PC-3 (cell line): ENCODE measurements around the gene ZNF496. TPM values are rescaled to one million over a fixed set of nuclear protein-coding genes. Genes with fewer than 3 reads are reported as not detected.
"Not testable (repeated sequence)": the region's sequence is repeated elsewhere in the genome, so short reads cannot be mapped to it uniquely, and the experiment has no call there.

Experiments used
- ATAC-seq: fragments of 200-7000 bp; cut with Tn5 transposase; 2 replicates; pipeline ENCODE4 v1.9.1; 2020; ENCODE audit warnings: mild to moderate bottlenecking, moderate library complexity
- BruUV-seq: library from RNA; stranded (reverse); fragments of 400-500 nt; replicated peaks from 2 replicates; lab custom pipeline; 2021; lab: Mats Ljungman, UMichigan
- CTCF ChIA-PET: fragments of 300-600 bp; sonication (Branson Sonifier 250); formaldehyde crosslinking; loops from one replicate; lab custom pipeline; 2022; ENCODE audit warnings: antibody characterized with exemption; lab: Charles Lee
- POLR2A ChIA-PET: fragments of 300-600 bp; sonication (Branson Sonifier 250); formaldehyde crosslinking; loops from one replicate; lab custom pipeline; 2022; ENCODE audit warnings: antibody characterized with exemption; ENCODE audit not compliant: unreplicated experiment; lab: Charles Lee
- DNase-seq: peaks from one replicate; pipeline ENCODE4 v3.0.0-alpha.2; 2015
- H2AFZ ChIP-seq: fragments of 300-600 bp; sonication (generic); 2 replicates; pipeline ENCODE4 v1.6.0; 2016; ENCODE audit warnings: antibody characterized with exemption, low read length
- H3F3A ChIP-seq: fragments of 300-600 bp; sonication (generic); one replicate; pipeline ENCODE4 v1.6.0; 2017; ENCODE audit warnings: antibody characterized with exemption, low read length, control low read depth, mild to moderate bottlenecking; ENCODE audit not compliant: unreplicated experiment
- H3K27ac ChIP-seq: fragments of 300-600 bp; sonication (generic); 2 replicates; pipeline ENCODE4 v1.5.1; 2016; ENCODE audit warnings: mild to moderate bottlenecking, low read length
- H3K27me3 ChIP-seq: fragments of 300-600 bp; sonication (generic); 2 replicates; pipeline ENCODE4 v1.6.1; 2016; ENCODE audit warnings: low read length, mixed read lengths
- H3K36me3 ChIP-seq: fragments of 300-600 bp; sonication (generic); 2 replicates; pipeline ENCODE4 v1.6.1; 2016; ENCODE audit warnings: low read depth, mixed run types, low read length, mixed read lengths
- H3K4me1 ChIP-seq: fragments of 300-600 bp; sonication (generic); 2 replicates; pipeline ENCODE4 v1.5.1; 2016; ENCODE audit warnings: low read length; ENCODE audit not compliant: insufficient read depth
- H3K4me2 ChIP-seq: fragments of 300-600 bp; sonication (generic); 2 replicates; pipeline ENCODE4 v1.6.0; 2016; ENCODE audit warnings: low read length
- H3K4me3 ChIP-seq: fragments of 300-600 bp; sonication (generic); 2 replicates; pipeline ENCODE4 v1.5.1; 2016; ENCODE audit warnings: mild to moderate bottlenecking, low read length, mixed read lengths
- H3K79me2 ChIP-seq: fragments of 300-600 bp; sonication (generic); 2 replicates; pipeline ENCODE4 v1.6.1; 2017; ENCODE audit warnings: low read length, mixed read lengths
- H3K9ac ChIP-seq: fragments of 300-600 bp; sonication (generic); 2 replicates; pipeline ENCODE4 v1.6.0; 2016; ENCODE audit warnings: mild to moderate bottlenecking, low read length
- H3K9me2 ChIP-seq: fragments of 300-600 bp; sonication (generic); replicated peaks from 2 replicates; pipeline ENCODE4 v1.6.1; 2016; ENCODE audit warnings: mixed run types, low read length, mixed read lengths
- H3K9me3 ChIP-seq: fragments of 300-600 bp; sonication (generic); 2 replicates; pipeline ENCODE4 v1.6.1; 2016; ENCODE audit warnings: low read length, mixed read lengths
- H4K20me1 ChIP-seq: fragments of 300-600 bp; sonication (generic); 2 replicates; pipeline ENCODE4 v1.6.1; 2016; ENCODE audit warnings: low read length, mixed read lengths
- CTCF ChIP-seq: fragments of 300-600 bp; sonication (generic); conservative IDR thresholded peaks from 2 replicates; pipeline ENCODE4 v1.5.1; 2017; ENCODE audit warnings: antibody characterized with exemption, low read depth, mild to moderate bottlenecking, low read length
- EZH2 ChIP-seq: fragments of 300-600 bp; sonication (generic); IDR thresholded peaks from one replicate; pipeline ENCODE4 v1.6.1; 2017; ENCODE audit warnings: antibody characterized with exemption, mild to moderate bottlenecking, low read length; ENCODE audit not compliant: unreplicated experiment
- EZH2phosphoT487 ChIP-seq: fragments of 300-600 bp; sonication (generic); IDR thresholded peaks from 2 replicates; pipeline ENCODE4 v1.6.1; 2018; ENCODE audit warnings: mild to moderate bottlenecking, antibody characterized with exemption, low read length, borderline replicate concordance
- intact Hi-C: fragments of 100-400 bp; cut with micrococcal nuclease; formaldehyde crosslinking; loops from 2 replicates; pipeline ENCODE4 v1.9.0; 2023
- total RNA-seq: library from RNA; depleted of rRNA; stranded (reverse); fragments of >200 nt; gene quantifications from 2 replicates; pipeline ENCODE4 v1.2.3, GENCODE V29; 2014

Gene ZNF496
- total RNA-seq, 1 experiment from 2014 or later = 79.4 TPM

GRCh38 chr1:247376659-247377058 lies 45.0 kb upstream of the ZNF496 start:
- Histone ChIP-seq H3K4me3 (no peak overlapping the region), H3K9me2 (no peaks in the 10 kb centered on the region), H3K36me3 (no peaks in the 10 kb centered on the region), H3K79me2 (no peaks in the 10 kb centered on the region), H3K27me3 (no peaks in the 10 kb centered on the region), H3K27ac (no peak overlapping the region), H3F3A (no peaks in the 10 kb centered on the region), H2AFZ (no peak overlapping the region), H3K9me3 (no peaks in the 10 kb centered on the region), H3K9ac (no peak overlapping the region), H3K4me2 (no peak overlapping the region), H3K4me1 (peaks cover 5% of the 10 kb centered on the region; the same call in 1 of the 2 replicates), H4K20me1 (no peaks in the 10 kb centered on the region)
- POLR2A ChIA-PET = no interaction called here
- intact Hi-C loops = no loop called here
- no TSS peak for BruUV-seq
- no peak for TF ChIP-seq EZH2
- TF ChIP-seq CTCF = no peak
- no peak for TF ChIP-seq EZH2phosphoT487
- ATAC-seq = no peak
- no peak for DNase-seq
- CTCF ChIA-PET = no interaction called here

GRCh38 chr1:247375747-247376146 lies 44.1 kb upstream of the ZNF496 start:
- TF ChIP-seq EZH2 = no peak
- TF ChIP-seq EZH2phosphoT487 = no peak
- no peak for TF ChIP-seq CTCF
- H3K4me2 ChIP-seq = no peak overlapping the region
- no peak for DNase-seq

GRCh38 chr1:247374651-247375334 lies 43.1 kb upstream of the ZNF496 start:
- H2AFZ ChIP-seq = peak overlapping the region; percentile 10; the same call in 1 of the 2 replicates
- intact Hi-C loops, H3K4me2 ChIP-seq, ATAC-seq, H3K9ac ChIP-seq, BruUV-seq, POLR2A ChIA-PET, H3K27ac ChIP-seq, H3K4me1 ChIP-seq, DNase-seq, H3K79me2 ChIP-seq, H3K4me3 ChIP-seq, H3K36me3 ChIP-seq, H3F3A ChIP-seq, H4K20me1 ChIP-seq, H3K9me3 ChIP-seq, H3K9me2 ChIP-seq, CTCF ChIA-PET, H3K27me3 ChIP-seq: not testable (repeated sequence)

More at GRCh38 chr1:247375747-247376146, 44.1 kb upstream of the ZNF496 start:
- ChIA-PET POLR2A (no interaction called here), CTCF (no interaction called here)
- H3K4me3 ChIP-seq = no peak overlapping the region
- no peaks in the 10 kb centered on the region for H3F3A ChIP-seq
- no peaks in the 10 kb centered on the region for H4K20me1 ChIP-seq
- H3K27ac ChIP-seq = no peak overlapping the region
- H3K4me1 ChIP-seq = peaks cover 5% of the 10 kb centered on the region; the same call in 1 of the 2 replicates
- H3K27me3 ChIP-seq = no peaks in the 10 kb centered on the region
- H3K9me2 ChIP-seq = no peaks in the 10 kb centered on the region
- no TSS peak for BruUV-seq
- H2AFZ ChIP-seq = no peak overlapping the region
- intact Hi-C loops = no loop called here
- H3K9me3 ChIP-seq = no peaks in the 10 kb centered on the region
- H3K9ac ChIP-seq = no peak overlapping the region
- no peak for ATAC-seq
- no peaks in the 10 kb centered on the region for H3K36me3 ChIP-seq
- no peaks in the 10 kb centered on the region for H3K79me2 ChIP-seq
